Measurements from ENCODE around the gene RABL3.
"Not testable (repeated sequence)": the region's sequence is repeated elsewhere in the genome, so short reads cannot be mapped to it uniquely, and the experiment has no call there.

RABL3 gene

DNA sequence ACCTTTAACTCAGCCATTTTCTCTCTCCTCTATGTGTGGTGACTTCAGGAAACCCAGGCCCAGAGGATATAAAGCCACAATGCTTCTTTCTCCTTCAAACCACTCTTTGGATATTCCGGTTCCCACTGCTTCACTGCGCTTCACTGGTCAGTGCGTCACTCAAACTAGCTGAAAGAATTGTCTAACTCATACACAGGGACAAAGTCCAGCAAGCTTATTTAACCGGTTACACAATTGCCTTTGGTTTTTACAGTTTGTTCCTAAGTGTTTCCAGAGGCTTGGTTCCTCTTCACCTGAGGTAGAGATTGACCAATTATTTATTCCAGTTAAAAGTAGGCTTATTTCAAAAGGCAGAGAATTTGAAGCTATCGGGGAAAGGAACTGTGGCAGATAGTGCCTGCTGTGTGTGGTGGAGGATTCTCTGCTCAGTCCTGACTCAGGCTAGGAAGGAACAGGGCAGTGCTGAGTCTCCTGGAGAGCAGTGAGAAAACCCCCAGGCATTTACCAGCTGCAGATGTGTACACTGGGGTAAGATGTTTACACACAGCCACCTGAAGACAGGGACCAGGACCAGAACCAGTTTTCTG lies 60.1 kb downstream of the RABL3 start, which contains the start of gene HGD:
Gene HGD, minus strand, starts transcription at position 145 of the 587 bp plus-strand sequence. Its CDS starts 128 bp downstream, at position 17.
- DNase-seq = no peak

DNA sequence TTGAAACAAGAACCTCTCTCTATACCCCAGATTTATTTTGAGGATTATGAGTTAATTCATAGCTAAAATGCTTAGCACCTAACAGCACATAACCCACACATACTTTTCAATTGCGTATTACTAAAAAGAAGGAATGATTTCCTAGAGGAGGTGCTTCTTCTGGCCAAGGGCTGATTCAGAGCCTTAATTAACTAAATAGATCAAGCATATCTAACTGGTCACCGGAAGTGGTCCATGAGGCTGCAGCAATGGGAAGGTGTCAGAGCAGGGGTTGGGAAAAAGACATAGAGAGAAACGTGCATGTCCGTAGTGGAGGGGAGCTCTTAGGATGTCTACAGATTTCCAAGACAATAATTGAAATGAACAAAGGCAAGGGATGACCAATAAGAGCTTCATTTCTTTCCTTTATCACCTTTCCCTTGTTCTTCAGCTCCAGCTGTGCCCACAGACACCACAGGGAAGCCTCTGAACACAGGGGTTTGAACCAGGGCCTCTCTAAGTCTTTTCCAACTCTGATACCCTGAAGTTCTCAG lies 60.7 kb downstream of the RABL3 start:
- DNase-seq = no peak

GRCh38 chr3:120681018-120681417 lies 61.3 kb downstream of the RABL3 start:
- DNase-seq = no peak

DNA sequence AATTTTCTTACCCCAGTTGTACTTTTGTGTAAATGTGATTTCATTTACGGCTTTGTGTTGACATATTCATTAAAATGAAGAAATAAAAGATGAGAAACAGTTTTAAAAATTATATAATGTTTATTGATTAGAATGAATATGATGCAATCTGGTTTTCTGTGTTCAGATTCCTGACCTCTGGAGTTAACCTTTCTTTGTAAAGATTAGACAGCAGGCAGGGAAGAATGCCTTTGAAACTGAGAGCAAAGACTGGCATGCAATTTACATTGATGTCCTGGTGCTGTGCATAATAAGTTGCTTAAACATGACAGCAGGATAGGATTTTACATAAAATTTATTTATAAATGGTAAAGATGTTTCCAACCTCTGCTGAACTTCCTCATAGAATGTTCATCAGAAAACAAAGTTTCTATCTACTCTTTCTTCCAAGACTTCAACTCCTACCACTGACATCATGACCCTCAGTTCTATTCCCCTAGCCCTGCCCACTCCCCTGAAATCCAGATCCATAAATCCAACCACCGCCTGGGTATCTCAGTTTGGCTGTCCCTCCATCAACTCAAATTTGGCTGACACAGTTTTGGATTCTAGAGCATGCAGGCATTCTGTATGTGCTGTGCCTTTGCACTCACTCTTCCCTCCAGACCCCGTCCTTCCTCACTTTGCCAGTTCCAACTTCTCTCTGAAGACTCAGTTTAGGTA lies 62.0 kb downstream of the RABL3 start:
- no peak for DNase-seq

DNA sequence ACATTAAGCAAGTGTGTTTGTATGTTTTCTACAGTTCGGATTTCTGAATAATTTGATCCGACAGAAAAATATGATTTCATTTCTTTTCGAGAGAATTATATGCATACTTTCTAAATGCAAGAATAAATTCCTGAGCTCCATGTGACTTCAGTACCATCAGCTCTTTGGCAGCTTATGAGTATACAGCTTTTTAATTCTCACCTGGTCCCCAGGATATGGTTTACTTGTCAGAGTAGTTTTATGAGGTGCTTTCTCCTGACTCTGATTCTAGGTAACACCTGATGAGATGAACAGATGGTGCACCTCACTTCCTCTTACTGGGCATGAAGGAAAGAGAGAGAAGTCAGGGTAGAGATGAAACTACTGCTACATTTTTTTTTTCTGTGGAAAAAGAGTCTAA lies 63.3 kb downstream of the RABL3 start:
- DNase-seq = no peak

- peak; percentile 3 for DNase-seq
Measured at GRCh38 chr3:120678331-120678947, 63.9 kb downstream of the RABL3 start.

DNA sequence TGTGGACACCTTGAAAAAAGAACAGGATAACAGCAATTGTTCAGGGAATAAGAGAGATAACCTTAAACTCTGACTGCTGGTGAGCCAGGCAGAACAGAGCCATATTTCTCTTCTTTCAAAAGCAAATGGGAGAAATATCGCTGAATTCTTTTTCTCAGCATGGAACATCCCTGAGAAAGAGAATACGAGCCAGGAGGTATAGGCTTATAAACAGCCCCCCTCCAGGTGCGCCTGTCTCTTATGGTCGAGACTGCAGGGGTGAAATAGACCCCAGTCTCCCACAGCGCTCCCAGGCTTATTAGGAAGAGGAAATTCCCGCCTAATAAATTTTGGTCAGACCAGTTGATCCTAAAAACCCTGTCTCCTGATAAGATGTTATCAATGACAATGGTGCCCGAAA lies 65.1 kb downstream of the RABL3 start:
- not testable (repeated sequence) for DNase-seq

DNA sequence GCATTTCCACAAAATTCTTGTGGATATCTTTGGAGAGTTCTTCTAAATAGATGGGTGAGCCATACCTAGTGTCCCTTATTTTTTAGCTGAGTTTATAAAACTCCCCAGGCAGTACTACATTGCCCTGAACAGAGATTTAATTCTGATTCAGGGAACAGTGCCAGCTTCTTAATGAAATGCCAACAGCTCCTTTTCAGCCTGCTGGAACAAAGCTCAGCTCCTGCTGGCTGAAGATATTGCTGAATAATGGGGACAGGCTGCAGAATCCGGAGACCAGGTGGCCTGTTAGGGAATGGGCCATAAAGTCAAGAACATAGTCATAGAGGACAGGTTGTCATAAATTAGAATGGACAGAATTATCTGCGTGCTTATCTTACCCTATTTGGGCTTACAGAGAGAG lies 69.2 kb downstream of the RABL3 start:
- DNase-seq = no peak

- DNase-seq = no peak
Measured at GRCh38 chr3:120670576-120670975, 71.7 kb downstream of the RABL3 start.

- DNase-seq = no peak
Measured at GRCh38 chr3:120664926-120665325, 77.4 kb downstream of the RABL3 start.

DNA sequence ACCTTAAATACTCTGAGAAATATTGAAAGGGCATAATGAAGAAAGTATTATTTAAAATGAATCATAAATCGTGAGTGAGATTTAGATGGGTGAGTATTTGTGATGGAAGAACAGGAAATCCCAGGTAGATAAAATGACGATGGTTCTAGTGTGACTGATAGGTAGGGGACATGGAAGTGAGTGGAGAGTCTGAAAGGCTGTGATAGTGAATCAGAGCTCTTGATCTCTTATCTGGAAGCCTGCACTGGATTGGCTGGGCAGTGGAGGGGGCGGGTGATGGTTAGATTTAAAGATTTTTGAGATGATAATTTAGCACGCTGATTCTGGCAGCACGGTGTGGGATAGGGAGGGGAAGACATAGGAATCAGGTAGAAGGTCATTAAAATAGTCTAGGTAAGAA lies 80.4 kb downstream of the RABL3 start:
- DNase-seq = no peak

GRCh38 chr3:120661106-120661905 lies 81.0 kb downstream of the RABL3 start:
- DNase-seq = no peak

DNA sequence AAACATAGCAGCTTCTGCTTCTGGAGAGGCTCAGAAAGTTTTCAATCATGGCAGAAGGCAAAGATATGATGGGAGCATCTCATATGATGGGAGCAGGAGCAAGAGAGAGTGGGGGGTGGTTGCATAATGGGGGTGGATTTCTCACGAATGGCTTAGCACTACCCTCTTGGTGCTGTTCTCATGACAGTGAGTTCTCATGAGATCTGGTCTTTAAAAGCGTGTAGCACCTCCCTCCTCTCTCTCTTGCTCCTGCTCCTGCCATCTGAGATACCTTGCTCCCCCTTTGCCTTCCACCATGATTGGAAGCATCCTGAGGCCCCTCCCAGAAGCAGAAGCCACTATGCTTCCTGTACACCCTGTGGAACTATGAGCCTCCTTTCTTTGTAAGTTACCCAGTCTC lies 82.5 kb downstream of the RABL3 start:
- no peak for DNase-seq

- no peak for DNase-seq
Measured at GRCh38 chr3:120659285-120659684, 83.0 kb downstream of the RABL3 start.

GRCh38 chr3:120652896-120653545 lies 89.3 kb downstream of the RABL3 start:
- DNase-seq = no peak

GRCh38 chr3:120652281-120652680 lies 90.0 kb downstream of the RABL3 start:
- DNase-seq = no peak

DNA sequence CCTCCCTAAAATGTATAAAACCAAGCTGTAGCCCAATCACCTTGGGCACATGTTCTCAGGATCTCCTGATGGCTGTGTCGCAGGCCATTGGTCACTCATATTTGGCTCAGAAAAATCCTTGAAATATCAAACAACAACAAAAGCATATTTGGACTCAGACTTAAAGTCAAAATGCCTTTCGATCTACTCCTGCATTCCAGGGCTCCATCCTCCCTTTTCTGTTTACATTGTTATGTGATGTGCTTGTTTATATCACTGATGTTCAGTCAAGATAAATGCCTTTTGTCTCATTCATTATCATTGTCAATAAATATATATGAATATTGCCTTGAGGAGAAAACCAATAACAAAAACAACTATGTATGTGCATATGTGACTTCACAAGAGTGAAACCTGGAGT lies 92.0 kb downstream of the RABL3 start:
- DNase-seq = no peak

GRCh38 chr3:120649830-120650233 lies 92.5 kb downstream of the RABL3 start:
- DNase-seq = no peak

DNA sequence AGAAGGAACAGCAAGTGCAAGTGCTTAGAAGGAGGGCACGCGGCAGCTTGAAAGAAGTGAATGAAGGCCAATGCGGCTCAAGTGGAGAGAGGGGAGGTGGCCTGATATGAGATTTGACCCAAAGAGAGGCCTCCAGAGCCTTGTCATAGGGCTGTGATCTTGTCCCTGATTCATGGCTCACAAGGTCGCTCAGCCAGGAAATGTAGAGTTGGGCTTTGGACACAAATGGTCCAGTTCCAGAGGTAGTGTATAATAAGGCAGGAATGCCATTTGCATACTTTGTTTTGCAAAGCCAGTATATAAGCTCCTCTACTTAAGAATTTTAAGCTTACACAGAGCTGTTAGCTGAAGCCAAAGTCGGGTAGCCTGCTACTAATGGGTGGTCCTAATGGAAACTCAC lies 94.0 kb downstream of the RABL3 start:
- DNase-seq = no peak

GRCh38 chr3:120646771-120647432 lies 95.4 kb downstream of the RABL3 start:
- DNase-seq = no peak

GRCh38 chr3:120645083-120645845 lies 97.1 kb downstream of the RABL3 start:
- DNase-seq = no peak
